ENCODE measurements around the gene EML6. TPM values are rescaled to one million over a fixed set of nuclear protein-coding genes. Genes with fewer than 3 reads are reported as not detected.

EML6 gene
- total and polyA plus RNA-seq, 10 of the 15 experiments (the other 5 are each of a cell fraction or from before 2014, with no cell fraction given), result 0.09 to 0.67 (median 0.21) TPM

DNA sequence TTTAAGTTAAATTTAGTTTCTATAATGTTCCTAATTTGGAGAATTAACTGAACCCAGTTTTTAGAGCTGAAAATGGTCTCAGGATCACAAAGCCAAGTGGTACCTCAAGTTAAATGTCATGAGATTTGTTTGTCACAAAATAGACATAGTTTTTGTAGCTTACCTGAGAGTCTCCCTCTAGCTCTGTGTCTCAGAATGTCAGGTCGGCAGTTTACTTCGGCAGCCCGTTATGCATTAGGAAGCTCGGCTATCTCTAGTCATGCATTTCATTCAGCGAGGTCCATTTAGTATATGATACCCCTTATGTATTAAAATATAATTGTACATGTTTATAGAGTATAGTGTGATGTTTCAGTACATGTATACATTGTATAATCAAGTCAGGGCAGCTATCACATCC, 155.6 kb downstream of the EML6 start:
- Histone ChIP-seq H3K4me1 (ENCODE audit: control insufficient read depth, insufficient read depth, low read length) (no peaks in the 10 kb centered on the region), H3K27ac (ENCODE audit: control insufficient read depth, insufficient read depth) (no peak overlapping the region), H3K79me2 (ENCODE audit: control insufficient read depth, insufficient read depth, low read length) (no peaks in the 10 kb centered on the region), H3K9ac (ENCODE audit: control insufficient read depth, insufficient read depth, low read length) (no peak overlapping the region), H3K36me3 (ENCODE audit: control insufficient read depth in 2 of 2, insufficient read depth in 2 of 2, low read length in 1 of 2) (no peaks in the 10 kb centered on the region), H2AFZ (ENCODE audit: control insufficient read depth, low read depth, low read length) (no peak overlapping the region), H3K4me3 (no peak overlapping the region), H3K9me3 (replicated peaks; ENCODE audit: control insufficient read depth, insufficient read depth, low read length) (no peaks in the 10 kb centered on the region), H3K27me3 (replicated peaks in 1 of 2; ENCODE audit: control insufficient read depth in 2 of 2, insufficient read depth in 2 of 2, low read length in 1 of 2) (no peaks in the 10 kb centered on the region; a peak in 1 of 4 replicates), H4K20me1 (ENCODE audit: control insufficient read depth, insufficient read depth) (no peaks in the 10 kb centered on the region), H3K4me2 (ENCODE audit: control insufficient read depth, insufficient read depth) (no peak overlapping the region)
- intact Hi-C loops (cut with micrococcal nuclease; ENCODE audit: unreplicated experiment) (no loop called here), in situ Hi-C loops (cut with MboI) (no loop called here)
- no peak for DNase-seq (ENCODE audit: low read depth, low spot score)
- POLR2A ChIA-PET, result interaction anchor here (0.6 kb wide), 1 partner anchor 99 kb away, joined by 8 read pairs; no protein-coding TSS in a partner anchor
- SMC1A ChIA-PET (ENCODE audit: uncharacterized antibody, unreplicated experiment), result no interaction called here
- ATAC-seq, result no peak
- CTCF ChIA-PET, result no interaction called here
- no peak for FAIRE-seq
- TF ChIP-seq, protein P1, sequence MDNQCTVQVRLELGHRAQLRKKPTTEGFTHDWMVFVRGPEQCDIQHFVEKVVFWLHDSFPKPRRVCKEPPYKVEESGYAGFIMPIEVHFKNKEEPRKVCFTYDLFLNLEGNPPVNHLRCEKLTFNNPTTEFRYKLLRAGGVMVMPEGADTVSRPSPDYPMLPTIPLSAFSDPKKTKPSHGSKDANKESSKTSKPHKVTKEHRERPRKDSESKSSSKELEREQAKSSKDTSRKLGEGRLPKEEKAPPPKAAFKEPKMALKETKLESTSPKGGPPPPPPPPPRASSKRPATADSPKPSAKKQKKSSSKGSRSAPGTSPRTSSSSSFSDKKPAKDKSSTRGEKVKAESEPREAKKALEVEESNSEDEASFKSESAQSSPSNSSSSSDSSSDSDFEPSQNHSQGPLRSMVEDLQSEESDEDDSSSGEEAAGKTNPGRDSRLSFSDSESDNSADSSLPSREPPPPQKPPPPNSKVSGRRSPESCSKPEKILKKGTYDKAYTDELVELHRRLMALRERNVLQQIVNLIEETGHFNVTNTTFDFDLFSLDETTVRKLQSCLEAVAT (IDR thresholded peaks at IDR 0.05), result no peak
- TF ChIP-seq JUND (IDR thresholded peaks at IDR 0.05; ENCODE audit: low read depth, low read length), result no peak
- TF ChIP-seq, protein P2, sequence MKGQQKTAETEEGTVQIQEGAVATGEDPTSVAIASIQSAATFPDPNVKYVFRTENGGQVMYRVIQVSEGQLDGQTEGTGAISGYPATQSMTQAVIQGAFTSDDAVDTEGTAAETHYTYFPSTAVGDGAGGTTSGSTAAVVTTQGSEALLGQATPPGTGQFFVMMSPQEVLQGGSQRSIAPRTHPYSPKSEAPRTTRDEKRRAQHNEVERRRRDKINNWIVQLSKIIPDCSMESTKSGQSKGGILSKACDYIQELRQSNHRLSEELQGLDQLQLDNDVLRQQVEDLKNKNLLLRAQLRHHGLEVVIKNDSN (IDR thresholded peaks at IDR 0.05; ENCODE audit: borderline replicate concordance, extremely low read length, insufficient read depth, low read depth, low read length), result no peak
- TF ChIP-seq, protein P3, sequence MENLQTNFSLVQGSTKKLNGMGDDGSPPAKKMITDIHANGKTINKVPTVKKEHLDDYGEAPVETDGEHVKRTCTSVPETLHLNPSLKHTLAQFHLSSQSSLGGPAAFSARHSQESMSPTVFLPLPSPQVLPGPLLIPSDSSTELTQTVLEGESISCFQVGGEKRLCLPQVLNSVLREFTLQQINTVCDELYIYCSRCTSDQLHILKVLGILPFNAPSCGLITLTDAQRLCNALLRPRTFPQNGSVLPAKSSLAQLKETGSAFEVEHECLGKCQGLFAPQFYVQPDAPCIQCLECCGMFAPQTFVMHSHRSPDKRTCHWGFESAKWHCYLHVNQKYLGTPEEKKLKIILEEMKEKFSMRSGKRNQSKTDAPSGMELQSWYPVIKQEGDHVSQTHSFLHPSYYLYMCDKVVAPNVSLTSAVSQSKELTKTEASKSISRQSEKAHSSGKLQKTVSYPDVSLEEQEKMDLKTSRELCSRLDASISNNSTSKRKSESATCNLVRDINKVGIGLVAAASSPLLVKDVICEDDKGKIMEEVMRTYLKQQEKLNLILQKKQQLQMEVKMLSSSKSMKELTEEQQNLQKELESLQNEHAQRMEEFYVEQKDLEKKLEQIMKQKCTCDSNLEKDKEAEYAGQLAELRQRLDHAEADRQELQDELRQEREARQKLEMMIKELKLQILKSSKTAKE (IDR thresholded peaks at IDR 0.05; ENCODE audit: low read depth, poor library complexity, severe bottlenecking), result no peak
- no peak for TF ChIP-seq ZNF384 (IDR thresholded peaks at IDR 0.05; ENCODE audit: borderline replicate concordance, low read depth, low read length)
- TF ChIP-seq, protein P4, sequence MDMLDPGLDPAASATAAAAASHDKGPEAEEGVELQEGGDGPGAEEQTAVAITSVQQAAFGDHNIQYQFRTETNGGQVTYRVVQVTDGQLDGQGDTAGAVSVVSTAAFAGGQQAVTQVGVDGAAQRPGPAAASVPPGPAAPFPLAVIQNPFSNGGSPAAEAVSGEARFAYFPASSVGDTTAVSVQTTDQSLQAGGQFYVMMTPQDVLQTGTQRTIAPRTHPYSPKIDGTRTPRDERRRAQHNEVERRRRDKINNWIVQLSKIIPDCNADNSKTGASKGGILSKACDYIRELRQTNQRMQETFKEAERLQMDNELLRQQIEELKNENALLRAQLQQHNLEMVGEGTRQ (IDR thresholded peaks at IDR 0.05; ENCODE audit: borderline replicate concordance, low read depth, low read length), result no peak
- no peak for TF ChIP-seq DPF2 (IDR thresholded peaks at IDR 0.05)
- RAD21 ChIA-PET (ENCODE audit: unreplicated experiment), result interaction anchor here (0.6 kb wide), 1 partner anchor 344 kb away, joined by 3 read pairs; no protein-coding TSS in a partner anchor
- WGBS (ENCODE audit: insufficient coverage, insufficient replicate concordance, low lambda C conversion rate, missing lambda C conversion rate), result 56% methylated on average over 5 of the region's 5 CpGs
- no TSS peak for BruUV-seq (replicated peaks)

Data from GM12878 (cell line).